Trophoblast cell (in vitro differentiated cells and primary cell): ENCODE results near the gene LGALS9B.
A peak's percentile ranks its signal among the peaks of the same experiment; 100 is the strongest.
"Not testable (repeated sequence)": the region's sequence is repeated elsewhere in the genome, so short reads cannot be mapped to it uniquely, and the experiment has no call there.

Experiments used
- DNase-seq, 2 donors: peaks; one replicate each; pipeline ENCODE4 v3.0.0-alpha.2; 2016
- H2AFZ ChIP-seq: 2 replicates; pipeline ENCODE4 v1.6.1; 2013; ENCODE audit warnings: low read length, moderate library complexity, mild to moderate bottlenecking; ENCODE audit not compliant: insufficient read depth, poor library complexity
- H2AK5ac ChIP-seq: 2 replicates; pipeline ENCODE4 v1.6.1; 2013; ENCODE audit warnings: mild to moderate bottlenecking, low read length
- H2BK120ac ChIP-seq: 2 replicates; pipeline ENCODE4 v1.6.1; 2013; ENCODE audit warnings: low read length, mild to moderate bottlenecking, moderate library complexity; ENCODE audit not compliant: insufficient read depth, poor library complexity
- H2BK12ac ChIP-seq: 2 replicates; pipeline ENCODE4 v1.6.1; 2013; ENCODE audit warnings: mild to moderate bottlenecking, low read length, moderate library complexity
- H2BK5ac ChIP-seq: 2 replicates; pipeline ENCODE4 v1.6.1; 2013; ENCODE audit warnings: low read length, low read depth, moderate library complexity, mild to moderate bottlenecking; ENCODE audit not compliant: poor library complexity
- H3K14ac ChIP-seq: 2 replicates; pipeline ENCODE4 v1.6.1; 2013; ENCODE audit warnings: mild to moderate bottlenecking, low read length
- H3K18ac ChIP-seq: 2 replicates; pipeline ENCODE4 v1.6.1; 2013; ENCODE audit warnings: mild to moderate bottlenecking, low read length
- H3K23ac ChIP-seq: 2 replicates; pipeline ENCODE4 v1.6.1; 2013; ENCODE audit warnings: low read length
- H3K27ac ChIP-seq: 2 replicates; pipeline ENCODE4 v1.5.1; 2013; ENCODE audit warnings: low read depth, mild to moderate bottlenecking, inconsistent platforms, low read length, moderate library complexity
- H3K27me3 ChIP-seq: 2 replicates; pipeline ENCODE4 v1.6.1; 2013; ENCODE audit warnings: inconsistent platforms, mild to moderate bottlenecking, low read length, moderate library complexity; ENCODE audit not compliant: insufficient read depth
- H3K36me3 ChIP-seq, 2 experiments: 1 replicate in 1 of 2; 2 replicates in 1 of 2; pipeline ENCODE4 v1.6.1; 2013; ENCODE audit warnings: low read length in 2 of 2, mild to moderate bottlenecking in 2 of 2, moderate library complexity in 1 of 2; ENCODE audit not compliant: insufficient read depth in 2 of 2, control insufficient read depth in 1 of 2
- H3K4ac ChIP-seq: 2 replicates; pipeline ENCODE4 v1.6.1; 2013; ENCODE audit warnings: low read depth, mild to moderate bottlenecking, low read length, moderate library complexity
- H3K4me1 ChIP-seq, 2 experiments: 1 replicate in 1 of 2; 2 replicates in 1 of 2; pipeline ENCODE4 v1.6.1; 2013; ENCODE audit warnings: low read length in 2 of 2, mild to moderate bottlenecking in 2 of 2, moderate library complexity in 1 of 2; ENCODE audit not compliant: insufficient read depth in 2 of 2, control insufficient read depth in 1 of 2
- H3K4me2 ChIP-seq: 2 replicates; pipeline ENCODE4 v1.6.1; 2013; ENCODE audit warnings: inconsistent platforms, mild to moderate bottlenecking, low read length, moderate library complexity
- H3K4me3 ChIP-seq: 2 replicates; pipeline ENCODE4 v1.5.1; 2013; ENCODE audit warnings: mild to moderate bottlenecking, low read depth, low read length, inconsistent platforms
- H3K79me1 ChIP-seq: one replicate; pipeline ENCODE4 v1.6.1; 2013; ENCODE audit warnings: low read length
- H3K79me2 ChIP-seq: 2 replicates; pipeline ENCODE4 v1.6.1; 2013; ENCODE audit warnings: low read length, mild to moderate bottlenecking; ENCODE audit not compliant: control insufficient read depth, insufficient read depth, poor library complexity
- H3K9ac ChIP-seq: 2 replicates; pipeline ENCODE4 v1.6.1; 2013; ENCODE audit warnings: mild to moderate bottlenecking, low read length
- H3K9me3 ChIP-seq: 2 replicates; pipeline ENCODE4 v1.6.1; 2013; ENCODE audit warnings: low read depth, mild to moderate bottlenecking, control low read depth, inconsistent platforms, low read length; ENCODE audit not compliant: insufficient read depth
- H4K12ac ChIP-seq: 2 replicates; pipeline ENCODE4 v1.6.1; 2013; ENCODE audit warnings: low read depth, mild to moderate bottlenecking, low read length, moderate library complexity
- H4K8ac ChIP-seq: 2 replicates; pipeline ENCODE4 v1.6.1; 2013; ENCODE audit warnings: low read depth, mild to moderate bottlenecking, low read length, moderate library complexity
- H4K91ac ChIP-seq: one replicate; pipeline ENCODE4 v1.6.1; 2013; ENCODE audit warnings: low read depth, mild to moderate bottlenecking, low read length, moderate library complexity
- WGBS: extraction: QIAGEN DNeasy Blood & Tissue Kit; methylation state at CpG from one replicate; pipeline ENCODE4 v1.1.7; 2013; ENCODE audit warnings: missing lambda C conversion rate; ENCODE audit not compliant: insufficient read length, insufficient coverage; ENCODE audit errors: extremely low coverage; 5-methylcytosine and 5-hydroxymethylcytosine counted together

LGALS9B gene

DNA sequence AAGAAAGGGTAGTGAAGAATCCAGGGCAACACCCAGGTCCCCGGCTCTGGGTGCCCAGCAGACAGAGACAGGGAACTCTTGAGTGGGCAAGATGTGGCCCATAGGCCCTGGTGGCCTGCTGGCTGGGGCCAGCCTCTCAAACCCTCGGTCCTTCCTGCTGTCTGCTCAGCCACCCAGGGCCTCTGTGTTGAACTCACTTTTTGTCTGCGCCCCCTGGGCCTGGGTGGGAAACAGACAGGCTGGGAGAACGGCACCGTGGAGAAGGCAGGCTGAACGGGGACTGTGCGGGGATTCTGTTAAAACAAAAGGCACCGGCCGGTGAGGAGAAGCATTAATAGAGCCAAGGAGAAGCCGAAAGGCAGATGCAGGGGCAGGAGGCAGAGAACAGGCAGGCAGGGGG, 12.2 kb downstream of the LGALS9B start:
- not testable (repeated sequence) for H3K27me3 ChIP-seq, H4K12ac ChIP-seq, H3K9ac ChIP-seq, H3K9me3 ChIP-seq, H3K79me1 ChIP-seq, H3K36me3 ChIP-seq, H3K18ac ChIP-seq, H4K8ac ChIP-seq, H2BK12ac ChIP-seq, H3K14ac ChIP-seq, H2AFZ ChIP-seq, H3K27ac ChIP-seq, H4K91ac ChIP-seq, H3K4me2 ChIP-seq, H2AK5ac ChIP-seq, H2BK120ac ChIP-seq, H3K4me3 ChIP-seq, H2BK5ac ChIP-seq, H3K23ac ChIP-seq, H3K4ac ChIP-seq, DNase-seq, H3K4me1 ChIP-seq, H3K79me2 ChIP-seq
- no CpG with 5 or more reads among the region's 10 CpGs for WGBS

- H2AK5ac ChIP-seq, H3K4me1 ChIP-seq, H3K4me3 ChIP-seq, DNase-seq, H4K91ac ChIP-seq, H3K27ac ChIP-seq, H3K14ac ChIP-seq, H3K4ac ChIP-seq, H3K79me2 ChIP-seq, H2AFZ ChIP-seq, H3K79me1 ChIP-seq, H3K36me3 ChIP-seq, H2BK120ac ChIP-seq, H3K27me3 ChIP-seq, H3K23ac ChIP-seq, H2BK12ac ChIP-seq, H2BK5ac ChIP-seq, H3K9me3 ChIP-seq, H3K4me2 ChIP-seq, H3K9ac ChIP-seq, H4K8ac ChIP-seq, H4K12ac ChIP-seq, H3K18ac ChIP-seq: not testable (repeated sequence)
- no CpG with 5 or more reads among the region's 11 CpGs for WGBS
These were observed 13.4 kb downstream of the LGALS9B start for GRCh38 chr17:20453820-20454434.

GRCh38 chr17:20450852-20451251, 16.5 kb downstream of the LGALS9B start:
- H2AK5ac ChIP-seq, H3K27me3 ChIP-seq, H3K9ac ChIP-seq, H3K4me1 ChIP-seq, H3K4me2 ChIP-seq, H2BK12ac ChIP-seq, H3K18ac ChIP-seq, H3K9me3 ChIP-seq, H2BK120ac ChIP-seq, H4K12ac ChIP-seq, H3K23ac ChIP-seq, H3K4ac ChIP-seq, H3K79me1 ChIP-seq, H2AFZ ChIP-seq, H3K14ac ChIP-seq, H3K79me2 ChIP-seq, H4K8ac ChIP-seq, H2BK5ac ChIP-seq, H4K91ac ChIP-seq, H3K27ac ChIP-seq, H3K4me3 ChIP-seq, H3K36me3 ChIP-seq: not testable (repeated sequence)
- no CpG with 5 or more reads among the region's 12 CpGs for WGBS
- peak in 1 of 2 donors; percentile 43 for DNase-seq

GRCh38 chr17:20447534-20448321, 19.6 kb downstream of the LGALS9B start:
- H3K36me3 ChIP-seq, H3K23ac ChIP-seq, H2BK120ac ChIP-seq, H3K4me2 ChIP-seq, H3K14ac ChIP-seq, H2AFZ ChIP-seq, DNase-seq, H3K27ac ChIP-seq, H2BK12ac ChIP-seq, H3K79me2 ChIP-seq, H3K18ac ChIP-seq, H3K4me1 ChIP-seq, H3K4ac ChIP-seq, H3K9me3 ChIP-seq, H4K8ac ChIP-seq, H2BK5ac ChIP-seq, H4K91ac ChIP-seq, H3K79me1 ChIP-seq, H3K4me3 ChIP-seq, H3K27me3 ChIP-seq, H2AK5ac ChIP-seq, H4K12ac ChIP-seq, H3K9ac ChIP-seq: not testable (repeated sequence)
- WGBS, result no CpG with 5 or more reads among the region's 26 CpGs
